ENCODE measurements around the gene AIFM3. TPM values are rescaled to one million over a fixed set of nuclear protein-coding genes. Genes with fewer than 3 reads are reported as not detected.
A peak's percentile ranks its signal among the peaks of the same experiment; 100 is the strongest.

Gene AIFM3
- total RNA-seq, 4 donors from 2014 or later: 9.5 to 21.9 (median 11.7) TPM

GRCh38 chr22:21025266-21025665, 58.2 kb downstream of the AIFM3 start:
- no peak for TF ChIP-seq CTCF (IDR thresholded peaks at IDR 0.05)
- no peak for TF ChIP-seq POLR2A (IDR thresholded peaks at IDR 0.05)

DNA sequence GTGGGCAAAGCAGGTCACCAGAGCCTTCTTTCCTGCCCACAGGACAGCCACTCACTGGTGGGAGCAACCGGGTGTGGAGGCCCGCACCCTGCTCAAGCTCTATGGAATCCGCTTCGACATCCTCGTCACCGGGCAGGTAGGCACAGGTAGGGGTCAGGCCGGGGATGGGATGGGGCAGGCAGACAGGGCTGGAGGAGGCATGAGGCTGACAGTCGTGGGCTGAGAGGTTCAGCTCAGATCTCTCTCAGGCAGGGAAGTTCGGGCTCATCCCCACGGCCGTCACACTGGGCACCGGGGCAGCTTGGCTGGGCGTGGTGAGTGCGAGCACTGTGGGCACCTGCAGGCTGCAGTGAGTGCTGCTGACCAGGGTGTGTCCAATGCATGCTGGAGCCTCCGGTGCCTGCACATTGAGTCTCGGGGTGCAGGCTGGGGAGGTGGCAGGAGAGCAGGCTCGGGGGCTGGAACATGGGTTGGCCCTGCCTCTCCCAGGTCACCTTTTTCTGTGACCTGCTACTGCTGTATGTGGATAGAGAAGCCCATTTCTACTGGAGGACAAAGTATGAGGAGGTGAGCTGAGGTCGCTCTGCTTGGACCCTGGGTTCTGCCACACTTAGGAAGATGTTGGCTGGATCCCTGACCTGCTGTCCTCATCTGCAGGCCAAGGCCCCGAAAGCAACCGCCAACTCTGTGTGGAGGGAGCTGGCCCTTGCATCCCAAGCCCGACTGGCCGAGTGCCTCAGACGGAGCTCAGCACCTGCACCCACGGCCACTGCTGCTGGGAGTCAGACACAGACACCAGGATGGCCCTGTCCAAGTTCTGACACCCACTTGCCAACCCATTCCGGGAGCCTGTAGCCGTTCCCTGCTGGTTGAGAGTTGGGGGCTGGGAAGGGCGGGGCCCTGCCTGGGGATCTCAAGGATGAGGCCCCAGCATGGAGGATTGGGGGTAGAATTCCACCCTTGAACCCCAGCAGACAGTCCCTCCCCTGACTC, 59.0 kb downstream of the AIFM3 start:
- no peak overlapping the region for H3K27ac ChIP-seq

More at GRCh38 chr22:21025266-21025665, 58.2 kb downstream of the AIFM3 start:
- peak; percentile 43 to 70 (median 47) for DNase-seq
- H3K27me3 ChIP-seq: no peaks in the 10 kb centered on the region
- H3K27ac ChIP-seq: no peak overlapping the region
- no peak overlapping the region for H3K4me3 ChIP-seq
- no peaks in the 10 kb centered on the region for H3K9me3 ChIP-seq
- no peaks in the 10 kb centered on the region for H3K36me3 ChIP-seq
- H3K4me1 ChIP-seq: no peaks in the 10 kb centered on the region

DNA sequence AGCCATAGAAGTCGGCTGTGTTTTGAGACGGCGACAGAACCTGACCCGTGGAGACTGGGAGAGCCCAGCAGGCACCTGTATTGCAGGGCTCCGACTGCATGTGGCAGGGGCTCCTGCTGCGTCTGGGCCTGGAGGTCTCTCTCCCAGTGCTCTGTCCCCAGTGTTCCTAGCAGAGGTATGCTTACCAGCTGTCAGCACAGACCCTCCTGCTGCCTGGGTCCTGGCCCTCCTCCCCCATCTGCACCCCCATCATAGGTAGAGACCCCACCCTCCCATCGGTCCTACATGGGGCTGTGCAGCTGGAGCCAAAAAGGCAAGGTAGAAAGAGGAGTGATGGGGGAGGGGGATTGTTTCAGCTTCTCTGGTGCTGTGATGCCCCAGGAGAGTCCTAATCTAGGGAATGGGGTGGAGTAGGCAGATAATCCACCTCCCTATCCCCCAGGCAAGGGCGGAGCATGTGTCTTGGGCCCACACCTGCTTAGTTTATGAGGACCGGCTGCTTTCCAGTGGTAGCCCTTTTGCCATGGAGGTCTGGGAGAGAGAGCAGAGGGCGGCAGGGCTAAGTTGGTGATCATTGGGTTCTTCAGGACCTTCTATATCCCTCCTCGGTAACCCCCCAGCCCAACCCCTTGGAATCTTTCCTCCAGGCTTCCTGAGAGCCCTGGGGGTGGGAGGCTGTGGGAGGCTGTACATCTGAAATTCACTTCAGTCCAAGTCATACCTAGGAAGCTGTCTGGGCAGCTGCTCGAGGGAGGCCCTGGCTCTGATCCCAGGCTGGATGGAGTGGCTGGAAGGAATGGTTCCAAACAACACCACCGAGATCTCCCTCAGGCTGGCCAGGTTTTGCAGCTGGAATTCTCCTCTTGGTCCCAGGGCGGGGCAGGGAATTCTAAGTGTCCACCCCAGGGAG, 60.0 kb downstream of the AIFM3 start:
- Histone ChIP-seq H3K9me3 (no peaks in the 10 kb centered on the region), H3K27me3 (peaks cover 0 to 3% of the 10 kb centered on the region in 2 donors), H3K4me1 (peaks cover 0 to 8% (median 1%) of the 10 kb centered on the region in 4 donors), H3K36me3 (no peaks in the 10 kb centered on the region), H3K4me3 (no peak overlapping the region), H3K27ac (no peak overlapping the region)
- no peak for DNase-seq
- TF ChIP-seq POLR2A (IDR thresholded peaks at IDR 0.05) (no peak), CTCF (IDR thresholded peaks at IDR 0.05) (no peak)

More for the DNA sequence above, 59.0 kb downstream of the AIFM3 start:
- no peak for DNase-seq
- H3K27me3 ChIP-seq: no peaks in the 10 kb centered on the region
- no peaks in the 10 kb centered on the region for H3K9me3 ChIP-seq
- H3K4me1 ChIP-seq: no peaks in the 10 kb centered on the region
- TF ChIP-seq POLR2A (IDR thresholded peaks at IDR 0.05) (no peak), CTCF (IDR thresholded peaks at IDR 0.05) (no peak)
- H3K36me3 ChIP-seq: no peaks in the 10 kb centered on the region
- no peak overlapping the region for H3K4me3 ChIP-seq

DNA sequence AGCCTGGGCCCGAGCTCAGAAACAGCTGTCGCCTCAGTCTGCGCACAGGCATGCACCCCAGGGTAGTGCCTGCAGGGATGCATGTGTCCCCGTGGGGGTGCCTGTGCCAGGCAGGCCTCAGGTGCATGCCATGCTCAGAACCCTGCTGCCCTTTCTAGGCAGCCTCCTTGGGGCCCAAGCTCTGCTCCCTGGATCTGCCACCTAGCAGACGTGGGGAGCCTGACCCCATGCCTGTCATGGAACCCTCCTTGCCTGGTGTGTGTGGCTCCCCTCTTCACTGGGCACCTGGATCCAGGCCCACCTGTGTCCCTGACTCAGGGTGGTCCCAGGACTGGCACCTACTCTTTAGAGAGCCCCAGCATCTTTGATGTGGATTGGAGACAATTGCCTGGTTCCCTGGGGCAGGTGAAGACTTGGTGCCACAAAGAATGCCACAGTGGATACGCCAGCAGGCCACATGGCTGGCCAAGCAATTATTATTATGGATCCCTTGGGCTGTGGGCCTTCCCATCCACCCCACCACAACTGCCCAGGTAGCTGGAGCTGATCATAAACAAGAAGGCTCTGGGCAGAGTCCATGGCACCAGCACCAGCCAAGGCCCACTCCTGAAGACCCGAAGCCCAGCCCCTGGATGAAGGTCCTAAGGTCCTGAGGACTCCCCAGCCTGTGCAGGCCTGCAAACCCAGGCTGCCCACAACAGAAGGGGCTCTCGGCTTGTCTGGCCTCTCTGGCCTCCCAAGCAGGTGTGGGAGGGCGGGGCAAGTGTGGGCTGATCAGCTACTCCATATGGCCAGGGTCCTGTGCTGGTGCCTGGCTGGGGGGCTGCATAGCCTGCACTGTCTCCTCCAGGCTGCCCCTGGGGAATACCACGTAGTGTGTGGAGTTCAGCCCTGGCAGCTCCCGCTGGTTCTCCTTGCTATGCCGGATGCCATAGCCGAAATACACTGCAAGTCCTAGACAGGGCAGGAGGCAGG, 61.5 kb downstream of the AIFM3 start:
- Histone ChIP-seq H3K27me3 (peaks cover 0 to 10% of the 10 kb centered on the region in 2 donors), H3K9me3 (no peaks in the 10 kb centered on the region), H3K4me1 (peaks cover 0 to 14% (median 3%) of the 10 kb centered on the region in 4 donors), H3K27ac (no peak overlapping the region), H3K36me3 (no peaks in the 10 kb centered on the region), H3K4me3 (no peak overlapping the region)
- TF ChIP-seq CTCF (IDR thresholded peaks at IDR 0.05) (no peak), POLR2A (IDR thresholded peaks at IDR 0.05) (no peak)
- no peak for DNase-seq
